Pancreas (tissue), 10 donors: ENCODE results near the gene AXL. TPM values are rescaled to one million over a fixed set of nuclear protein-coding genes. Genes with fewer than 3 reads are reported as not detected.

Experiments
- ATAC-seq, 4 donors: fragments of 200-7000 bp; cut with Tn5 transposase; one replicate each; pipeline versions ENCODE4 v1.8.0 to v1.9.1; 2020; ENCODE audit warnings: mild to moderate bottlenecking in 4 of 4, moderate library complexity in 4 of 4
- DNase-seq, 6 donors: peaks; one replicate each; pipeline ENCODE4 v3.0.0-alpha.2; 2020
- FAIRE-seq: peaks from 2 replicates; lab custom pipeline; 2012; peaks lifted over from hg19 to GRCh38; lab: Jason Lieb, UNC
- H3K27ac ChIP-seq, 4 donors: fragments of 200-600 bp; sonication (generic); 1 replicate in 3 of 4; 2 replicates in 1 of 4; pipeline versions ENCODE4 v1.5.0 to v1.8.0; 2020
- H3K27me3 ChIP-seq, 4 donors: fragments of 200-600 bp; one replicate each; pipeline ENCODE4 v1.8.0; 2021
- H3K36me3 ChIP-seq, 3 donors: fragments of 200-600 bp; sonication (generic) in 1 of 3; one replicate each; pipeline versions ENCODE4 v1.5.0 to v1.8.0; 2020 to 2021
- H3K4me1 ChIP-seq, 3 donors: fragments of 200-600 bp; one replicate each; pipeline ENCODE4 v1.8.0; 2021
- H3K4me3 ChIP-seq, 4 donors: fragments of 200-600 bp; sonication (generic) in 2 of 4; one replicate each; pipeline versions ENCODE4 v1.5.0 to v1.8.0; 2020 to 2021
- H3K9me3 ChIP-seq, 4 donors: fragments of 200-600 bp; one replicate each; pipeline ENCODE4 v1.8.0; 2021
- WGBS, 2 donors: extraction: QIAGEN DNeasy Blood & Tissue Kit; methylation state at CpG; one replicate each; pipeline ENCODE4 v1.1.7; 2013; 5-methylcytosine and 5-hydroxymethylcytosine counted together
- intact Hi-C, 3 donors: fragments of 100-400 bp; cut with DNase I; formaldehyde crosslinking; loops; one replicate each; pipeline versions ENCODE4 v1.11.1 to v1.14.2; 2022
- polyA plus RNA-seq, 2 donors: library from polyadenylated mRNA; stranded (reverse); fragments of 200-250 nt; gene quantifications; one replicate each; pipeline ENCODE4 v1.2.3, GENCODE V29; 2013
- total RNA-seq, 6 donors: library from RNA; stranded (reverse); fragmentation: NEBNext Ultra II Directional in 4 of 6; extraction: Animal tissue kit (Norgen Biotek cat#: 25700) in 4 of 6; gene quantifications; one replicate each; pipeline versions ENCODE4 v1.2.1 to v1.2.4, GENCODE V29; 2021 to 2023
- TF ChIP-seq, protein P1 (sequence below), 4 donors: fragments of 200-600 bp; sonication (generic) in 3 of 4; IDR thresholded peaks; one replicate each; pipeline versions ENCODE4 v1.5.0 to v1.8.0; 2021; ENCODE audit warnings: antibody characterized with exemption in 4 of 4
- donor health status: healthy with polysubstance abuse.
- donor health status: DM: no; HTN: no; CAD: no; lungs with moderate emphysema.
- donor health status: DM: no; HTN: no; CAD: no.
- donor health status: control.
- donor health status: control.
- donor health status: Bipolar disorder and iron deficiency.
- donor health status: DM: yes; HTN: yes; CAD: no.
- donor health status: DM: no; HTN: no; CAD: no.
- donor health status: DM: no; HTN: no; CAD: no.
- donor health status: DM: yes; HTN: yes; CAD: no.

AXL gene
- total and polyA plus RNA-seq, 8 donors, result 1.2 to 16.6 (median 3.3) TPM

DNA sequence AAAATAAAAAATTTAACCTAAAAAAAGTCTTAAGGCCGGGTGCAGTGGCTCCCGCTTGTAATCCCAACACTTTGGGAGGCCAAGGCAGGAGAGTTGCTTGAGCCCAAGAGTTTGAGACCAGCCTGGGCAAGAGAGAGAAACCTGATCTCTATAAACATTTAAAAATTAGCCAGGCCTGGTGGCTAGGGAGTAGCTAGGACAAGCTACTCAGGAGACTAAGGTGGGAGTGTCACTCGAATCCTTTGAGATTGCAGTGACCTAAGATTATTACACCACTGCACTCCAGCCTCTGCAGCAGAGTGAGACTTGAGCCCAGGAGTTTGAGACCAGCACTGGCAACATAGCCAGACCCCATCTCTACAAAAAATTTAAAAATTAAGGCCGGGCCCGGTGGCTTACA, 92.0 kb downstream of the AXL start:
- TF ChIP-seq, protein P1, sequence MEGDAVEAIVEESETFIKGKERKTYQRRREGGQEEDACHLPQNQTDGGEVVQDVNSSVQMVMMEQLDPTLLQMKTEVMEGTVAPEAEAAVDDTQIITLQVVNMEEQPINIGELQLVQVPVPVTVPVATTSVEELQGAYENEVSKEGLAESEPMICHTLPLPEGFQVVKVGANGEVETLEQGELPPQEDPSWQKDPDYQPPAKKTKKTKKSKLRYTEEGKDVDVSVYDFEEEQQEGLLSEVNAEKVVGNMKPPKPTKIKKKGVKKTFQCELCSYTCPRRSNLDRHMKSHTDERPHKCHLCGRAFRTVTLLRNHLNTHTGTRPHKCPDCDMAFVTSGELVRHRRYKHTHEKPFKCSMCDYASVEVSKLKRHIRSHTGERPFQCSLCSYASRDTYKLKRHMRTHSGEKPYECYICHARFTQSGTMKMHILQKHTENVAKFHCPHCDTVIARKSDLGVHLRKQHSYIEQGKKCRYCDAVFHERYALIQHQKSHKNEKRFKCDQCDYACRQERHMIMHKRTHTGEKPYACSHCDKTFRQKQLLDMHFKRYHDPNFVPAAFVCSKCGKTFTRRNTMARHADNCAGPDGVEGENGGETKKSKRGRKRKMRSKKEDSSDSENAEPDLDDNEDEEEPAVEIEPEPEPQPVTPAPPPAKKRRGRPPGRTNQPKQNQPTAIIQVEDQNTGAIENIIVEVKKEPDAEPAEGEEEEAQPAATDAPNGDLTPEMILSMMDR (IDR thresholded peaks at IDR 0.05), result no peak
- no peak for DNase-seq
- H3K9me3 ChIP-seq, result no peaks in the 10 kb centered on the region
- no peaks in the 10 kb centered on the region for H3K27me3 ChIP-seq
- peaks cover 0 to 10% (median 9%) of the 10 kb centered on the region in 3 donors for H3K36me3 ChIP-seq
- WGBS, 2 donors, result 38 to 43% methylated on average over 5 of the region's 5 CpGs
- ATAC-seq, result no peak
- peak overlapping the region; percentile 47 to 84 (median 65) for H3K4me3 ChIP-seq
- no peak for FAIRE-seq
- peaks cover 6 to 25% (median 6%) of the 10 kb centered on the region in 3 donors for H3K4me1 ChIP-seq
- intact Hi-C loops, result no loop called here
- peak overlapping the region in 1 of 4 donors; percentile 98 for H3K27ac ChIP-seq

Other genes starting within 250 kb of the AXL start
- under 1 TPM in 3 of 6 donors, not detected in 3; 0.09 to 0.63 (median 0.25) TPM for gene CYP2B6, start 227.9 kb upstream of the AXL start, total RNA-seq
- under 1 TPM in 1 of 2 donors, not detected in 1; 0.08 TPM for gene CYP2B6, start 227.9 kb upstream of the AXL start, polyA plus RNA-seq
- gene CYP2A13, start 130.8 kb upstream of the AXL start, total RNA-seq, result not detected
- not detected for gene CYP2A13, start 130.8 kb upstream of the AXL start, polyA plus RNA-seq
- not detected for gene CYP2F1, start 104.8 kb upstream of the AXL start, total RNA-seq
- gene CYP2F1, start 104.8 kb upstream of the AXL start, polyA plus RNA-seq, result not detected
- 1 to 10 TPM in 3 of 6 donors, under 1 TPM in 3; 0.09 to 2.6 (median 0.86) TPM for gene CYP2S1, start 26.0 kb upstream of the AXL start, total RNA-seq
- under 1 TPM; 0.23 to 0.30 TPM for gene CYP2S1, start 26.0 kb upstream of the AXL start, polyA plus RNA-seq
- gene HNRNPUL1, start 45.1 kb downstream of the AXL start, total RNA-seq, result 100 to 1,000 TPM in 1 of 6 donors, 10 to 100 TPM in 5; 74.0 to 101 (median 83.8) TPM
- 10 to 100 TPM; 49.2 to 63.1 TPM for gene HNRNPUL1, start 45.1 kb downstream of the AXL start, polyA plus RNA-seq
- 10 to 100 TPM in 5 of 6 donors, 1 to 10 TPM in 1; 9.4 to 19.2 (median 13.1) TPM for gene CCDC97, start 90.9 kb downstream of the AXL start, total RNA-seq
- gene CCDC97, start 90.9 kb downstream of the AXL start, polyA plus RNA-seq, result 10 to 100 TPM; 11.3 to 12.4 TPM
- 10 to 100 TPM in 2 of 6 donors, 1 to 10 TPM in 4; 3.3 to 32.3 (median 6.9) TPM for gene TGFB1, start 134.7 kb downstream of the AXL start, total RNA-seq
- 1 to 10 TPM; 4.0 to 6.0 TPM for gene TGFB1, start 134.7 kb downstream of the AXL start, polyA plus RNA-seq
- gene B9D2, start 144.9 kb downstream of the AXL start, total RNA-seq, result 1 to 10 TPM; 1.5 to 5.7 (median 2.2) TPM
- gene B9D2, start 144.9 kb downstream of the AXL start, polyA plus RNA-seq, result 1 to 10 TPM; 4.5 to 7.5 TPM
- 1 to 10 TPM; 3.8 to 5.9 (median 4.8) TPM for gene TMEM91, start 157.3 kb downstream of the AXL start, total RNA-seq
- gene TMEM91, start 157.3 kb downstream of the AXL start, polyA plus RNA-seq, result 10 to 100 TPM; 24.8 to 33.0 TPM
- 10 to 100 TPM; 10.7 to 33.7 (median 14.4) TPM for gene EXOSC5, start 178.1 kb downstream of the AXL start, total RNA-seq
- 10 to 100 TPM; 14.3 to 15.3 TPM for gene EXOSC5, start 178.1 kb downstream of the AXL start, polyA plus RNA-seq
- 10 to 100 TPM in 5 of 6 donors, 1 to 10 TPM in 1; 9.3 to 29.3 (median 18.6) TPM for gene BCKDHA, start 178.6 kb downstream of the AXL start, total RNA-seq
- 10 to 100 TPM; 23.6 to 34.2 TPM for gene BCKDHA, start 178.6 kb downstream of the AXL start, polyA plus RNA-seq
- 1 to 10 TPM in 4 of 6 donors, under 1 TPM in 2; 0.41 to 3.2 (median 1.2) TPM for gene B3GNT8, start 208.2 kb downstream of the AXL start, total RNA-seq
- gene B3GNT8, start 208.2 kb downstream of the AXL start, polyA plus RNA-seq, result 1 to 10 TPM; 3.1 to 4.5 TPM
- 10 to 100 TPM; 16.2 to 25.5 (median 24.7) TPM for gene DMAC2, start 220.7 kb downstream of the AXL start, total RNA-seq
- gene DMAC2, start 220.7 kb downstream of the AXL start, polyA plus RNA-seq, result 10 to 100 TPM; 19.0 to 23.6 TPM
- gene ERICH4, start 223.9 kb downstream of the AXL start, total RNA-seq, result not detected
- not detected for gene ERICH4, start 223.9 kb downstream of the AXL start, polyA plus RNA-seq